GM18951 (cell line): ENCODE data around the gene ADAT2.
A peak's percentile ranks its signal among the peaks of the same experiment; 100 is the strongest.
"Not testable (repeated sequence)": the region's sequence is repeated elsewhere in the genome, so short reads cannot be mapped to it uniquely, and the experiment has no call there.

ENCODE experiments used
- POLR2A ChIP-seq: IDR thresholded peaks from 4 replicates; pipeline ENCODE4 v1.6.1; 2011; ENCODE audit warnings: mild to moderate bottlenecking; ENCODE audit not compliant: insufficient read length, insufficient read depth; ENCODE audit errors: extremely low read depth
- in situ Hi-C: fragments of 300-500 bp; cut with MboI; formaldehyde crosslinking; loops from one replicate; pipeline ENCODE4 v1.12.0; 2022; ENCODE audit warnings: low sequenced_read_pairs, mixed read lengths, inconsistent platforms; ENCODE audit not compliant: unreplicated experiment

The ADAT2 gene

GRCh38 chr6:143450453-143451371, at the start of gene ADAT2, which contains the start of gene PEX3:
Gene ADAT2 (minus strand): TSS chr6:143450695. CDS start chr6:143450658, 37 bp downstream.
Gene PEX3 (plus strand): TSS chr6:143450805. CDS start chr6:143451043, 238 bp downstream.
- TF ChIP-seq POLR2A: peak; percentile 80
- in situ Hi-C loops: no loop called here

DNA sequence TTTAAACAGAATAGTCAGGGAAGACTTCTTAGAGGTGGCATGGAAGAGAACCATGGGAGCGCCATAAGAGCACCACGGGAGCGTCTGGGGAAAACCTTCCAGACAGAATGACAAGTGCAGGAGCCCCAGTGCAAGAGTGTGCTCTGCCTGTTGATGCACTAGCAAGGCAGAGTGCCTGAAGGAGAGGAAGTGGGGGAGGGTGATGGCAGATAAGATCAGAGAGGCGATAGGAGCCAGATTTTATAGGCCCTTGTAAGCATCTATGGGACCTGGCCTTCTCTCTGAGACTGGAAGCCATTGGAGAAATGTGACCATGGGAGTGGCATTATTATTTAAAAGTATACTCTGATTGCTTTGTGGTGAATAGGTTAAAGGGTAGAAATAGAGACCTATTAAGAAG, 47.9 kb upstream of the ADAT2 start:
- in situ Hi-C loops: no loop called here
- TF ChIP-seq POLR2A: no peak

DNA sequence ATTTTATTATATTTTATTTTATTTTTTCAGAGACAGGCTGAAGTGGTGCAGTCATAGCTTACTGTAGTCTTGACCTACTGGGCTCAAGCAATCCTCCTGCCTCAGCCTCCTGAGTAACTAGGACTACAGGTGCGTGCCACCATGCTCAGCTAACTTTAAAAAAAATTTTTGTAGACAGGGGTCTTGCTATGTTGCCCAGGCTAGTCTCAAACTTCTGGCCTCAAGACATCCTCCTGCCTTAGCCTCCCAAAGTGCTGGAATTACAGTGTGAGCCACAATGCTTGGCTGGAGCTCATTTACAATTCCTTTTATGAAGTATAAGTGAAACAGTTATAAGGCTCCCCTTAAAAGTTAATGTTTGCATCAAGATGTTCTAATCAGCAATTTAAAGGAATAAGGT, 46.5 kb upstream of the ADAT2 start:
- in situ Hi-C loops: no loop called here
- no peak for TF ChIP-seq POLR2A

DNA sequence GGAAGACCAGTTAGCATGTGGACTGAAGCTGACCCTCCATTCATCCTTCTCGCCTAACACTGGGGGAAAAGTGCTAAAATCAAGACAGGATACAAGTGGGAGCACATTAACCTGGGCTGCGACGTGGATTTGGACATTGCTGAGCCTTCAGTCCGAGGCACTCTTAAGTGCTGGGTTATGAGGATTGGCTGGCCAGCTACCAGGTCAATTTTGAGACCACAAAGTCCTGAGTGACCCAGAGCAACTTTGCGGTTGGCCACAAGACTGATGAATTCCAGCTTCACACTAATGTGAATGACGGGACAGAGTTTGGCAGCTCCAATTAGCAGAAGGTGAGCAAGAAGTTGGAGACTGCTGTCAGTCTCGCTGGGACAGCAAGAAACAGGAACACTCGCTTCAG, 40.3 kb upstream of the ADAT2 start:
- in situ Hi-C loops: no loop called here
- TF ChIP-seq POLR2A: no peak

- TF ChIP-seq POLR2A: no peak
- in situ Hi-C loops: no loop called here
Observed at GRCh38 chr6:143490244-143490643, 39.7 kb upstream of the ADAT2 start.

DNA sequence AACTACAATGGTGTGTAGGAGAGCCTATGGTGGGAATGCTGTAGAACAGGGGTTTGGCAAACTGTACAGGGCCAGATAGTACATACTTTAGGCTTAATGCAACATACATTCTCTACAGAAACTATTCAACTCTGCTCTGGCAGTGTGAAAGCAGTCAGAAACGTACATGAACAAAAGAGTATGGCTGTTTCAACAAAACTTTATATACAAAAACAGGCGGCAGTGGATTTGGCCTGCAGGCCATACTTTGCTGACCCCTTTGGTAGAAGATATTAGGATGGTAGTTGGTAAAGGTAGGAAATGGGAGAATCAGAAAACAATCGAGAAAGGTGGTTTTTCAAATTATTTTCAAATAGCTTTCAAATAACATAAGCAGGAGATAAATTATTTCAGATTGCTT, 36.3 kb upstream of the ADAT2 start:
- no peak for TF ChIP-seq POLR2A
- in situ Hi-C loops: no loop called here

DNA sequence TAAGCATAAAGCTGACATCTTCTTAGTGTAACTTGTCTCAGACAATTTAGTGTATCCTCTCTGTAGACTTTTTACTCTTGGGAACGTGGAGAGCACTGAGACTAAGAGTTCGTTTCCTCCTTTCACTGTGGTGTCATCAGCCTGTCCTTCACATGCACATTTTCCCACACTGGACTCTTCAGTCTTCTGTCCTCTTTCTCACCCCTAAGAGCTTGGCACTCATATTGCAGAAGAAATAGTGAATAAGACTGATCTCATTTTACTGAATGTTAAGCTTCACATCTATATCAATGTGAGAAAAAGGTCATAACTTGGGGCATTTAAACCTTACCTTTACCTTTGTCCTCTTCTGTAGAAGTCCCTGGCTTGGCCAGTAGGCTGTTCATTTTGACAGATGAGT, 35.5 kb upstream of the ADAT2 start:
- in situ Hi-C loops: no loop called here
- no peak for TF ChIP-seq POLR2A

DNA sequence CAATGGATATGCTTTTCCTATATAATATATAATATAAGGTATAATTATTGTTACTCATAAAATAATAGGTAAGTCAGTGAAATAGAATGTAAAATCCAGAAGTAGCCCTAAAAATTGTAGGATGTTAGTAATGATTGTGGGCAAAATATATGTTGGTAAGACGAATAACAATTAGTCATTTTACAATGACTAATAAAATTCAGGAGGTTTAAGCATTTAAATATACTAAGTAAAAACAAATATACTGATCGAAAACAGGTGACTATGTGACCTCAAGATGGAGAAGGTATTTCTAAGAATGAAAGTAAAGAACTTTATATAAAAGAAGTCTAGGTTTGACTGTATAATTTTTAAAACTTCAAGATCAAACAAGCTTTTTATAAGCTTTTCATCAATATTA, 32.1 kb upstream of the ADAT2 start:
- in situ Hi-C loops: no loop called here
- TF ChIP-seq POLR2A: no peak

DNA sequence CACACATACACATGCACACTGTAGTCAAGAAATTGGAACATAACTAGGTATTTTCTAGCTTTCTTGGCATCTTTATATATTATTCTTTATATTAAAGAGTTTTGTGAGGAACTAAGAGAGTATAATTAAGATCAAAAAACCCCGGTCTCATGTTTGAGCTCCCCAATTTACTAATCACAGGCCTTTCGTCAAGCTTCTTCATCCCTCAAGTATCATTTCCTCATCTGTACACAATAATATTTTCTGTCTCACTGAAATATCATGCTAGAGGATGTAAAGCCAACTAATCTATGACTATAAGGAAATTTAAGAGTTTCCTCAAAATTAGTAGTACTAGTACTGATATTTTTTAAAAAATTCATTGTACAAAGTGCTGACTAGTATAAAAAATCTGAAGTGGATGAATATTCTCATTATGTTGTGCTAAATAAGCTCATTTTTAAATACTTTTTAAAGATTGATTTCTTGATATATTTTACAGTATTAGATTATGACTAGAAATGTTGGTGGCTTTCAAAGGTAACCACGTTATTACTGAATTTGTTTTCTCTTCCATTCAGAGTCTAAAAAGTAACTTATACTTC, 28.1 kb upstream of the ADAT2 start:
- TF ChIP-seq POLR2A: no peak
- in situ Hi-C loops: no loop called here

DNA sequence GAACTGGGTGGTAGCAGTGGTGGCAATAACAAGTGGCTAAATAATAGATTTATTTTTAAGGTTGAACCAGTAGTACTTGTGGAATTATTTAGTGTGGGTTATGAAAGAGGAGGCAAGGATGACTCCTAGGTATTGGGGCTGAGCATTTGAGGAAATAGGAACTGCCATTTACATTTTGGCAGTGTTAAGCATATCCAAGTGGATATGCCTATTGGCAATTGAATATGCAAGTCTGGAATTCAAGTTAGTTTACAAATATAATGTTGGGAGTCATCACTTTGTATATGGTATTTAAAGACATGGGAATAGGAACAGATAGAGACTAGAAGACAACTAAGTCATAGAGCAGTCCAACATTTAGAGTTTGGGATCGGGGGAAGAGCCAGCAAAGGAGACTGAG, 26.1 kb upstream of the ADAT2 start:
- in situ Hi-C loops: no loop called here
- TF ChIP-seq POLR2A: no peak

DNA sequence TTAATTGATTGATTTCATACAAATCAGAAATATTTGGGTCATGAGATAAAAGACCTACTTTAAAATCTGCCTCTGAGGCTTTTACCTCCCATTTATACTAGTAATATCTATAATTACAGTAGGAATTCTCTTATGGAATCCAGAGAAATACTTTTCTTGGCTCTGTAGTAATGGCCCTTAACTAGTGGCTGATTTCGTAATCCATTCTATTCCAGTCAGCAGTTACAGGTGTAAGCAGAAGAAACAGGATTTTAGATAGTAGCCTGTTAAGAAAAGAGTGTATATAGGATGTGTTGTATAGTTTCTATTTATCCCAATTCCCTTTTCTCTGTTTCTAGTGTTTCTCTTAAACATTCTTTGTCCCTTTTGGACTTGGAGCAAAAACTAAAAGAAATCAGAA, 21.3 kb upstream of the ADAT2 start:
- in situ Hi-C loops: no loop called here

DNA sequence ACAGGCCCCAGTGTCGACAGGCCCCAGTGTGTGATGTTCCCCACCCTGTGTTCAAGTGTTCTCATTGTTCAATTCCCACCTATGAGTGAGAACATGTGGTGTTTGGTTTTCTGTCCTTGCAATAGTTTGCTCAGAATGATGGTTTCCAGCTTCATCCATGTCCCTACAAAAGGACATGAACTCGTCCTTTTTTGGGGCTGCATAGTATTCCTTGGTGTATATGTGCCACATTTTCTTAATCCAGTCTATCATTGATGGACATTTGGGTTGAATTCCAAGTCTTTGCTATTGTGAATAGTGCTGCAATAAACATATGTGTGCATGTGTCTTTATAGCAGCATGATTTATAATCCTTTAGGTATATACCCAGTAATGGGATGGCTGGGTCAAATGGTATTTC, 18.3 kb upstream of the ADAT2 start:
- in situ Hi-C loops: not testable (repeated sequence)

More for the DNA sequence above, 21.3 kb upstream of the ADAT2 start:
- no peak for TF ChIP-seq POLR2A

DNA sequence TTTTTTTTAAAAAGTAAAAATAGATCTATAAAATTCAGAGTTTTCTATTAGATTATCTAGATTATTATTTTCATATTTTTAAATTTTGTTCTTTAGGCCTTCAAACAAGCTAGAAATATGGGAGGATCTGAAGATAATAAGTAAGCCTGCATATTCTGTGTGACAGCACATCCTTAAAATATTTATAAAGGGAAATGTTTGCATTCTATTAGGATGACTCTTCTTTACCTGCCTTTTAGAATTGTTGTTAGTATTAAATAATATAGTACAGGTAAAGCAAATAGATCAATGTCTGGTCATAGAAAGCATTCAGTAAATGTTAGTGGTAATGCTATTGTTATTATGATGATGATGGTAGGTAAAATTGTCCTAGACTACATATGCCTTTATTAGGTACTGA, 17.5 kb upstream of the ADAT2 start:
- no peak for TF ChIP-seq POLR2A
- in situ Hi-C loops: no loop called here

GRCh38 chr6:143465546-143465945, 15.1 kb upstream of the ADAT2 start:
- TF ChIP-seq POLR2A: no peak
- in situ Hi-C loops: no loop called here

GRCh38 chr6:143457563-143458359, 7.3 kb upstream of the ADAT2 start:
- no peak for TF ChIP-seq POLR2A
- in situ Hi-C loops: no loop called here
